GM19397 (cell line): Measurements from ENCODE around the gene RBM41.

Source experiments
- ATAC-seq: cut with Tn5 transposase; IDR thresholded peaks from one replicate; pipeline ENCODE4 v1.9.1; 2021; ENCODE audit warnings: mild to moderate bottlenecking, moderate library complexity; ENCODE audit not compliant: unreplicated experiment

The RBM41 gene

DNA sequence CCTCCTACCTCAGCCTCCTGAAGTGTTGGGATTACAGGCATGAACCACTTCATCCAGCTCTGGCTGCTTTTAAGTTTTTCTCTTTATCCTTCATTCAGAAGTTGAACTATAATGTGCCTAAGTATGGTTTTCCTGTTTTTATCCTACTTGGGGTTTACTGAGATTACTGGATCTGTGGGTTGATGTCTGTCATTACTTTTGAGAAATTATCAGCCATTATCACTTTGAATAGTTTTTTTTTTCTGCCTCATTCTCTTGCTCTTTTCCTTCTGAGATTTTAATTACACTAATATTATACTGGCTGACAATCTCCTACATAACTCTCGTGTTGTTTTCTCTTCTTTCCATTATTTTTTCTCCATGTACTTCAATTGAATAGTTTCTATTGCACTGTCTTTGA, 71.0 kb downstream of the RBM41 start:
- ATAC-seq = no peak

DNA sequence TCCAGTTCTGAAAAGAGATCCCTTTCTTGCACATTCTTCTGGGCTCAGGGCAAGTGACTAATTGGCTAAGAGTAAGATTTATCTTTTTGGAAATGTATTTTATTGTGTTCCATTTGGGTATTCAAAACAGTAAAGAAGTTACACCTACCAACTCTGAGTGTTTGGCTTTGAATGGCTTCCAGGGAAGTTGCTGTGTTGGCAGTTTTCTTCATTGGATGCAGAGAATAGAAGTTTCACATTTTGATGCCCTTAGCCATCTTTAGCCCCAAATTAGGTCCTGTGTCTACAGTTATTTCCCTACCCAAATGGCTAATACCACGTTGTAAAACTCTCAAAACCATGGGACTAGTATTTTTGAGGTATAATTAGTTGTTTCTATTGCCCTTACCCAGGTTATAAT, 88.9 kb downstream of the RBM41 start:
- ATAC-seq = no peak

DNA sequence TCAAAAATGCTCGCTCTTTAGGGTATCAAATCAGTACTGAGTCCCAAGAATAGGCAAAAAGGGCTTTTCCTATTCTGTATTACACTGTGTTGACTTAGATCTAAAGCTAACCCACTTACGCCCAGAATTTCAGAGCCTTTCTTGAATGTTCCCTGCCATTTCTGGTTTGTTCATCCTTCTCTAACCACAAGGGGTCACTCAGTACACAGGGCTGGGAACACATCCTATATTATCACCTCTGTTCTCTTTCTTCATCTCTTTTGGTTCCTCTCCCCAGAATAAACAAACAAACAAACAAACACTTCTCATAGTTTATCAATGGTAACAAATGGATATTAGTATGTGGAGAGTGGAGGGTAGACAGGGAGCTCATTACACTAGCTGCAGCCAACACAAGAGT, 93.1 kb downstream of the RBM41 start:
- no peak for ATAC-seq

DNA sequence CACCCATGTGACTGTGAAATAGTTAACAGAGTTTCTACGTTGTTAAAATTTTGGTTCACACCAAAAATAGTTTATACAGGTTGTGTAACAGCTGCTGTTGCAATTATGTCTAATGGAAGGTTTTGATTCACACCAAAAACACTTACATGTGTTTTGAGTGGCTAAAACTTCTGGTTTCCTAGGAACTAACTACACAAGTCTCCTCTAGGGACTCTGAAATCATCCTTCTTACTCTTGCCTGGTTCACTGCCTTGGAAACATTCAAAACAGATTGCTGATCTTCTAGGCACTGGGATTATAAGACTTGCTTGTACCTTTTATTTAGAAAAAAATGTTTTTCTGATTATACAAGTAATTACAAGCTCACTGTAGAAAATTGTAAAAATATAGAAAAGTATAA, 103.7 kb downstream of the RBM41 start:
- ATAC-seq = no peak
